GM12864 (cell line): ENCODE data around the gene CALHM5.

ENCODE experiments used
- DNase-seq: peaks from one replicate; pipeline ENCODE4 v3.0.0-alpha.2; 2011; ENCODE audit warnings: low read depth
- H3K4me3 ChIP-seq: 2 replicates; pipeline ENCODE4 v1.5.1; 2011; ENCODE audit warnings: mild to moderate bottlenecking, low read depth, low read length, control low read depth
- CTCF ChIP-seq: IDR thresholded peaks from 2 replicates; pipeline ENCODE4 v1.5.1; 2011; ENCODE audit warnings: low read depth, mild to moderate bottlenecking, moderate library complexity, low read length, control low read depth, inconsistent platforms; ENCODE audit errors: missing control alignments

CALHM5 gene

GRCh38 chr6:116522896-116523295 lies 11.5 kb downstream of the CALHM5 start:
- no peak for DNase-seq
- TF ChIP-seq CTCF = no peak

GRCh38 chr6:116524236-116524635 lies 12.8 kb downstream of the CALHM5 start:
- TF ChIP-seq CTCF = no peak

More at GRCh38 chr6:116522896-116523295, 11.5 kb downstream of the CALHM5 start:
- no peak overlapping the region for H3K4me3 ChIP-seq

GRCh38 chr6:116528133-116528532 lies 16.7 kb downstream of the CALHM5 start:
- TF ChIP-seq CTCF = no peak
- no peak for DNase-seq
- H3K4me3 ChIP-seq = no peak overlapping the region

More at GRCh38 chr6:116524236-116524635, 12.8 kb downstream of the CALHM5 start:
- no peak overlapping the region for H3K4me3 ChIP-seq
- DNase-seq = no peak

GRCh38 chr6:116528780-116529179 lies 17.3 kb downstream of the CALHM5 start:
- H3K4me3 ChIP-seq = no peak overlapping the region
- DNase-seq = no peak

GRCh38 chr6:116529466-116530290 lies 18.2 kb downstream of the CALHM5 start:
- no peak for TF ChIP-seq CTCF
- no peak for DNase-seq
- no peak overlapping the region for H3K4me3 ChIP-seq

More at GRCh38 chr6:116528780-116529179, 17.3 kb downstream of the CALHM5 start:
- no peak for TF ChIP-seq CTCF

- DNase-seq = no peak
Observed at GRCh38 chr6:116530436-116530835, 19.0 kb downstream of the CALHM5 start.

More at GRCh38 chr6:116530436-116530835, 19.0 kb downstream of the CALHM5 start:
- TF ChIP-seq CTCF = no peak
- H3K4me3 ChIP-seq = no peak overlapping the region
